ENCODE results near the gene BCL11B. TPM values are rescaled to one million over a fixed set of nuclear protein-coding genes. Genes with fewer than 3 reads are reported as not detected.

Gene BCL11B
- total and polyA plus RNA-seq, 2 of the 8 experiments (the other 6 are each of a cell fraction or from before 2014, with no cell fraction given), result 0.63 to 5.9 TPM

GRCh38 chr14:99195602-99196309 lies 76.2 kb downstream of the BCL11B start:
- Histone ChIP-seq H2BK120ac (replicated peaks; ENCODE audit: low read depth, low read length) (no peak overlapping the region), H3K27ac (ENCODE audit: low read depth, low read length) (no peak overlapping the region), H3K79me1 (ENCODE audit: low read depth, low read length) (peaks cover 8% of the 10 kb centered on the region; the same call in 1 of the 2 replicates), H2AFZ (ENCODE audit: low read length) (no peak overlapping the region), H3K27me3 (replicated peaks in 1 of 4; ENCODE audit: control insufficient read depth in 3 of 4, extremely low read depth in 1 of 4, insufficient read depth in 3 of 4, low read length in 3 of 4) (no peaks in the 10 kb centered on the region), H4K8ac (ENCODE audit: extremely low read depth, insufficient read depth, low read length) (no peak overlapping the region), H3K79me2 (ENCODE audit: control insufficient read depth in 1 of 2, insufficient read depth in 2 of 2, low read length in 2 of 2) (peaks cover 0 to 18% of the 10 kb centered on the region in 2 experiments; a peak in 1 of 4 replicates), H3K9me3 (ENCODE audit: insufficient read depth in 2 of 2, low read depth in 1 of 2, low read length in 1 of 2) (no peaks in the 10 kb centered on the region), H2AK5ac (ENCODE audit: low read depth, low read length) (no peak overlapping the region), H3K23ac (ENCODE audit: insufficient read length) (no peak overlapping the region), H3K4me1 (replicated peaks in 1 of 4; ENCODE audit: control insufficient read depth in 3 of 4, insufficient read depth in 4 of 4, low read length in 3 of 4) (peaks cover 3 to 9% (median 6%) of the 10 kb centered on the region in 4 experiments; a peak in 6 of 7 replicates), H3K4me3 (ENCODE audit: extremely low read depth in 1 of 4, insufficient read depth in 2 of 4, low read depth in 3 of 4, low read length in 4 of 4) (no peak overlapping the region), H3K18ac (ENCODE audit: extremely low read depth, low read length) (no peak overlapping the region), H4K91ac (replicated peaks; ENCODE audit: insufficient read length, low read length) (no peak overlapping the region), H2BK20ac (ENCODE audit: low read length) (no peak overlapping the region), H4K20me1 (replicated peaks in 1 of 2; ENCODE audit: control insufficient read depth in 1 of 2, insufficient read depth in 2 of 2, low read length in 2 of 2) (peaks cover 0 to 3% of the 10 kb centered on the region in 2 experiments), H3K56ac (replicated peaks; ENCODE audit: insufficient read length, low read depth, low read length) (no peak overlapping the region), H2BK5ac (ENCODE audit: low read depth, low read length) (no peak overlapping the region), H3K4me2 (ENCODE audit: insufficient read depth in 1 of 2, low read depth in 2 of 2, low read length in 2 of 2) (no peak overlapping the region), H3K36me3 (ENCODE audit: control insufficient read depth in 2 of 4, insufficient read depth in 4 of 4, low read length in 3 of 4) (peaks cover 0 to 2% (median 0%) of the 10 kb centered on the region in 4 experiments; a peak in 1 of 8 replicates), H3K23me2 (ENCODE audit: low read depth, low read length) (no peaks in the 10 kb centered on the region), H3K4ac (replicated peaks; ENCODE audit: insufficient read length, low read depth, low read length) (no peak overlapping the region), H3K9ac (replicated peaks in 1 of 4; ENCODE audit: extremely low read depth in 1 of 4, low read depth in 3 of 4, low read length in 3 of 4) (no peak overlapping the region), H2BK15ac (ENCODE audit: low read length) (no peak overlapping the region), H4K5ac (ENCODE audit: insufficient read length, low read depth, low read length) (no peak overlapping the region), H2BK12ac (ENCODE audit: low read depth, low read length) (no peak overlapping the region; the same call in 1 of the 2 replicates), H3K14ac (ENCODE audit: insufficient read length) (no peak overlapping the region)
- POLR2A ChIA-PET (ENCODE audit: partially characterized antibody), result interaction anchor here (1.1 to 1.5 kb wide), 2 partner anchors 9 to 74 kb away, joined by 3 to 4 read pairs; no protein-coding TSS in a partner anchor
- no peak for FAIRE-seq
- DNase-seq (ENCODE audit: low read depth in 1 of 2, low spot score in 2 of 2), result no peak
- CTCF ChIA-PET (ENCODE audit: partially characterized antibody), result interaction anchor here (0.7 to 2.1 kb wide), 5 partner anchors 10 to 47 kb away, joined by 3 to 7 read pairs (median 4); no protein-coding TSS in a partner anchor
- 92% methylated on average over 15 of the region's 15 CpGs; no CpG with 5 or more reads in 1 of the 2 experiments for WGBS, 2 experiments (ENCODE audit: extremely low coverage in 1 of 2, insufficient coverage in 1 of 2, insufficient read length in 1 of 2, insufficient replicate concordance in 2 of 2, low coverage in 1 of 2, low lambda C conversion rate in 2 of 2, missing lambda C conversion rate in 1 of 2)
- TF ChIP-seq NRF1 (IDR thresholded peaks at IDR 0.05; ENCODE audit: low read depth, low read length) (no peak), RNF2 (IDR thresholded peaks at IDR 0.05; ENCODE audit: borderline replicate concordance, low read depth, low read length, missing control alignments, poor library complexity, severe bottlenecking) (no peak), JUN (IDR thresholded peaks at IDR 0.05; ENCODE audit: low read depth, low read length) (no peak), TAF7 (optimal IDR thresholded peaks at IDR 0.05; ENCODE audit: borderline replicate concordance, low read depth, low read length) (no peak), SRF (IDR thresholded peaks at IDR 0.05; ENCODE audit: low read depth, low read length) (no peak), RBBP5 (IDR thresholded peaks at IDR 0.05; ENCODE audit: borderline replicate concordance, low read depth, low read length) (no peak), E2F6 (IDR thresholded peaks at IDR 0.05) (no peak), KDM5A (IDR thresholded peaks at IDR 0.05; ENCODE audit: low read length) (no peak), ATF2 (IDR thresholded peaks at IDR 0.05; ENCODE audit: low read length) (no peak)

All from H1 (cell line).